ENCODE results near the gene EXOC4. TPM values are rescaled to one million over a fixed set of nuclear protein-coding genes. Genes with fewer than 3 reads are reported as not detected.

Gene EXOC4
- total RNA-seq, 1 donor from 2014 or later, result 51.6 TPM

GRCh38 chr7:133830081-133830480, 577.2 kb downstream of the EXOC4 start:
- no peak for DNase-seq (ENCODE audit: low read depth)
- no peak overlapping the region for H3K4me3 ChIP-seq (ENCODE audit: low read depth, low read length)
- H3K27me3 ChIP-seq (ENCODE audit: control insufficient read depth, insufficient read depth, low read length), result no peaks in the 10 kb centered on the region
- no peak for TF ChIP-seq CTCF (IDR thresholded peaks at IDR 0.05; ENCODE audit: insufficient read depth, low read length, poor library complexity, severe bottlenecking)
- H3K36me3 ChIP-seq (ENCODE audit: control insufficient read depth, insufficient read depth, low read length), result no peaks in the 10 kb centered on the region

DNA sequence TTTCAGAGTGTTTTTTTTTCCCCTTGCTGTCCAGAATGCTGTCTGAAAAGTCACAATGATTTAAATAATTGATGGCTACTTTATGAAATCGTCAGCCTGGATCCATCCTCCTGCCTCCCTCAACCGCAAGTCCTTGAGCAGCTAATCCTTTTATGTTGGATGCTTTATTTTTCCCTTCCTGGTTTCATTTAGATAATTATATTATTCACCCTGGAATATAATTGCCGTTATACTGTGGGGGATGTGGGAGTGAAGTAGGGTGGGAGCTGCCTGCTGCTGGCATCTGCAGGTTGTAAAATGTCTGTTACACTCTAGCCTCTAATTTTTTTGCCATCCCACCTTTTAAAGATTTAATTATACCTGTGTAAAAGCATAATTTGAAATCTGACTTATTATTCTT, 583.8 kb downstream of the EXOC4 start:
- no peak for TF ChIP-seq CTCF (IDR thresholded peaks at IDR 0.05; ENCODE audit: insufficient read depth, low read length, poor library complexity, severe bottlenecking)

DNA sequence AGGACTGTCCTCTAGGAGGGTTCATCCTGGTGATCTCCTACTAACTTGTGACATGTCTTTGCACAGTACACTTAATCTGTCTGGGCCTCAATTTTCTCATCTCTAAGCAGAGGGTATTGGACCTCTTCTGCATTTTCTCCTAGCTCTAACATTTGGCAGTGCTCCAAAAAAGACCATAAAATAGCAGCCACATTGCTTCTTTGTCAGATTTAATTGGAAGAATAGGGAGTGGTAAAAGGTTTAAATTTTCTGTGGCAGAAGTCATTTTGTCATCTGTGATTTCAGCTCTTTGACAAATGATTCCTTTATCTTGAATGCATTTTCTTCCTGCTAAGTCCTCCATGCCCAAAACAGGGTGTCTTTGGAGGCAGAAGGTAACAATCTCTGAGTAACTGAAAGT, 584.3 kb downstream of the EXOC4 start:
- no peak for DNase-seq (ENCODE audit: low read depth)
- H3K4me3 ChIP-seq (ENCODE audit: low read depth, low read length), result no peak overlapping the region
- no peak for TF ChIP-seq CTCF (IDR thresholded peaks at IDR 0.05; ENCODE audit: insufficient read depth, low read length, poor library complexity, severe bottlenecking)

More for the DNA sequence above, 583.8 kb downstream of the EXOC4 start:
- Histone ChIP-seq H3K27me3 (ENCODE audit: control insufficient read depth, insufficient read depth, low read length) (no peaks in the 10 kb centered on the region), H3K36me3 (ENCODE audit: control insufficient read depth, insufficient read depth, low read length) (no peaks in the 10 kb centered on the region), H3K4me3 (ENCODE audit: low read depth, low read length) (no peak overlapping the region)
- DNase-seq (ENCODE audit: low read depth), result no peak

DNA sequence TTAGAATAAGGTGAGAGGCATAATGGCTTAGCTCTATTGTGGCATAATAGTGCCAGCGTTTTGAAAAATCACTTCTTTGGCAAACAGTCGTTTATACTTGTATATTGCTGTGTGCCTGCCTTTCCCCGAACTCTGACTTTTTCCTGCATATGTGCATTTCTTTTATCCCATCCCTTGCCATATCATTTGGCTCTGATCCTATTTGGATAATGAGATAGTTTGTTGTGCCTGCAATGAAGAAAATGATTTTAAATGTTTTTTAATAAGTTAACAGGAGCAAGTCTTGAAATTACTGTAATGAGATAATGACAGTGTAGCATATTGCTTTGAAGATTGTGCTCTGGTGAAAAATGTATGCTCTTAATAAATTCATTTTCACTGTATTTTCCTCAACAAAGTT, 586.2 kb downstream of the EXOC4 start:
- TF ChIP-seq CTCF (IDR thresholded peaks at IDR 0.05; ENCODE audit: insufficient read depth, low read length, poor library complexity, severe bottlenecking), result no peak
- DNase-seq (ENCODE audit: low read depth), result no peak
- no peaks in the 10 kb centered on the region for H3K36me3 ChIP-seq (ENCODE audit: control insufficient read depth, insufficient read depth, low read length)
- no peak overlapping the region for H3K4me3 ChIP-seq (ENCODE audit: low read depth, low read length)
- no peaks in the 10 kb centered on the region for H3K27me3 ChIP-seq (ENCODE audit: control insufficient read depth, insufficient read depth, low read length)

More for the DNA sequence above, 584.3 kb downstream of the EXOC4 start:
- Histone ChIP-seq H3K27me3 (ENCODE audit: control insufficient read depth, insufficient read depth, low read length) (no peaks in the 10 kb centered on the region), H3K36me3 (ENCODE audit: control insufficient read depth, insufficient read depth, low read length) (no peaks in the 10 kb centered on the region)

GRCh38 chr7:133843341-133843740, 590.5 kb downstream of the EXOC4 start:
- Histone ChIP-seq H3K36me3 (ENCODE audit: control insufficient read depth, insufficient read depth, low read length) (no peaks in the 10 kb centered on the region), H3K4me3 (ENCODE audit: low read depth, low read length) (no peak overlapping the region), H3K27me3 (ENCODE audit: control insufficient read depth, insufficient read depth, low read length) (no peaks in the 10 kb centered on the region)
- TF ChIP-seq CTCF (IDR thresholded peaks at IDR 0.05; ENCODE audit: insufficient read depth, low read length, poor library complexity, severe bottlenecking), result no peak
- no peak for DNase-seq (ENCODE audit: low read depth)

GRCh38 chr7:133845005-133845404, 592.1 kb downstream of the EXOC4 start:
- TF ChIP-seq CTCF (IDR thresholded peaks at IDR 0.05; ENCODE audit: insufficient read depth, low read length, poor library complexity, severe bottlenecking), result no peak
- H3K36me3 ChIP-seq (ENCODE audit: control insufficient read depth, insufficient read depth, low read length), result no peaks in the 10 kb centered on the region
- H3K27me3 ChIP-seq (ENCODE audit: control insufficient read depth, insufficient read depth, low read length), result no peaks in the 10 kb centered on the region
- H3K4me3 ChIP-seq (ENCODE audit: low read depth, low read length), result no peak overlapping the region
- DNase-seq (ENCODE audit: low read depth), result no peak
